Left lung (tissue), 10 donors: ENCODE data around the gene KRTAP9-6. TPM values are rescaled to one million over a fixed set of nuclear protein-coding genes. Genes with fewer than 3 reads are reported as not detected.
"Not testable (repeated sequence)": the region's sequence is repeated elsewhere in the genome, so short reads cannot be mapped to it uniquely, and the experiment has no call there.

Experiments used
- ATAC-seq: fragments of 200-7000 bp; cut with Tn5 transposase; one replicate; pipeline ENCODE4 v1.9.1; 2020; ENCODE audit warnings: moderate library complexity
- DNase-seq, 4 donors: peaks; one replicate each; pipeline ENCODE4 v3.0.0-alpha.2; 2013 to 2020
- H3K27ac ChIP-seq, 2 donors: fragments of 200-600 bp; sonication (generic) in 1 of 2; one replicate each; pipeline versions ENCODE4 v1.5.0 to v1.8.0; 2020 to 2021
- H3K27me3 ChIP-seq, 2 donors: fragments of 200-600 bp; sonication (generic) in 1 of 2; one replicate each; pipeline versions ENCODE4 v1.5.0 to v1.8.0; 2020 to 2021
- H3K36me3 ChIP-seq, 2 donors: fragments of 200-600 bp; sonication (generic) in 1 of 2; one replicate each; pipeline versions ENCODE4 v1.5.0 to v1.8.0; 2020 to 2021
- H3K4me1 ChIP-seq, 2 donors: fragments of 200-600 bp; one replicate each; pipeline ENCODE4 v1.8.0; 2021
- H3K4me3 ChIP-seq, 2 donors: fragments of 200-600 bp; sonication (generic) in 1 of 2; one replicate each; pipeline versions ENCODE4 v1.5.0 to v1.8.0; 2020 to 2021; ENCODE audit warnings: mild to moderate bottlenecking in 1 of 2
- H3K9me3 ChIP-seq, 2 donors: fragments of 200-600 bp; sonication (generic) in 1 of 2; one replicate each; pipeline versions ENCODE4 v1.5.0 to v1.8.0; 2020 to 2021
- CTCF ChIP-seq, 2 donors: fragments of 200-600 bp; sonication (generic) in 1 of 2; IDR thresholded peaks; one replicate each; pipeline versions ENCODE4 v1.5.0 to v1.8.0; 2021; ENCODE audit warnings: antibody characterized with exemption in 2 of 2
- intact Hi-C, 2 donors: fragments of 100-400 bp; cut with DNase I; formaldehyde crosslinking; loops; one replicate each; pipeline versions ENCODE4 v1.11.2 to v1.14.2; 2022
- polyA plus RNA-seq, 6 donors: library from polyadenylated mRNA; unstranded; fragments of 120-200 nt; gene quantifications; one replicate each; pipeline ENCODE4 v1.2.1, GENCODE V29; 2013; ENCODE audit not compliant: insufficient read length in 6 of 6
- total RNA-seq, 2 donors: library from RNA; stranded (reverse); fragmentation: NEBNext Ultra II Directional; extraction: Animal tissue kit (Norgen Biotek cat#: 25700); gene quantifications; one replicate each; pipeline ENCODE4 v1.2.1, GENCODE V29; 2021
- donor health status: DM: no; HTN: yes; CAD: no.
- donor health status: DM: no; HTN: no; CAD: no.

The KRTAP9-6 gene
- total and polyA plus RNA-seq, 8 donors: 0.13 to 0.25 (median 0.23) TPM; not detected in 5

GRCh38 chr17:41230094-41230493 lies 35.1 kb upstream of the KRTAP9-6 start:
- Histone ChIP-seq H3K27me3 (peaks cover 0 to 41% of the 10 kb centered on the region in 2 donors), H3K36me3 (no peaks in the 10 kb centered on the region), H3K4me1 (no peaks in the 10 kb centered on the region), H3K27ac (no peak overlapping the region), H3K4me3 (no peak overlapping the region), H3K9me3 (no peaks in the 10 kb centered on the region)
- TF ChIP-seq CTCF (IDR thresholded peaks at IDR 0.05): no peak
- DNase-seq: no peak
- no peak for ATAC-seq
- intact Hi-C loops: no loop called here

- Histone ChIP-seq H3K27me3 (peaks cover 0 to 28% of the 10 kb centered on the region in 2 donors), H3K9me3 (no peaks in the 10 kb centered on the region), H3K4me1 (no peaks in the 10 kb centered on the region), H3K27ac (no peak overlapping the region), H3K4me3 (no peak overlapping the region), H3K36me3 (no peaks in the 10 kb centered on the region)
- ATAC-seq (no peak), DNase-seq (no peak)
- no peak for TF ChIP-seq CTCF (IDR thresholded peaks at IDR 0.05)
- intact Hi-C loops: no loop called here
Observed at GRCh38 chr17:41231731-41232130, 33.4 kb upstream of the KRTAP9-6 start.

GRCh38 chr17:41232399-41233105 lies 32.6 kb upstream of the KRTAP9-6 start, which contains the start of gene KRTAP9-3:
KRTAP9-3 (plus strand) TSS chr17:41232449; CDS start chr17:41232502, 53 bp downstream.
- H3K4me1 ChIP-seq, H3K9me3 ChIP-seq, ATAC-seq, H3K36me3 ChIP-seq, intact Hi-C loops, H3K27ac ChIP-seq, H3K4me3 ChIP-seq: not testable (repeated sequence)
- peak in 1 of 4 donors; percentile 32 for DNase-seq
- H3K27me3 ChIP-seq: peaks cover 0 to 27% of the 10 kb centered on the region in 2 donors

- intact Hi-C loops, H3K36me3 ChIP-seq, H3K9me3 ChIP-seq, ATAC-seq, H3K4me1 ChIP-seq, H3K27ac ChIP-seq, H3K4me3 ChIP-seq, DNase-seq: not testable (repeated sequence)
- peaks cover 0 to 31% of the 10 kb centered on the region in 2 donors for H3K27me3 ChIP-seq
Observed at GRCh38 chr17:41237116-41237515, 28.1 kb upstream of the KRTAP9-6 start.

- H3K36me3 ChIP-seq, H3K4me1 ChIP-seq, H3K4me3 ChIP-seq, ATAC-seq, intact Hi-C loops, H3K9me3 ChIP-seq, H3K27ac ChIP-seq: not testable (repeated sequence)
- DNase-seq: peak in 1 of 4 donors; percentile 44
- H3K27me3 ChIP-seq: peaks cover 0 to 23% of the 10 kb centered on the region in 2 donors
Observed at GRCh38 chr17:41237949-41238437, 27.2 kb upstream of the KRTAP9-6 start, which contains the start of gene KRTAP9-8. KRTAP9-8 (plus strand) TSS chr17:41237999; CDS start chr17:41238052, 53 bp downstream.

- intact Hi-C loops, H3K4me1 ChIP-seq, H3K9me3 ChIP-seq, H3K27ac ChIP-seq, DNase-seq, H3K36me3 ChIP-seq, ATAC-seq, H3K27me3 ChIP-seq, H3K4me3 ChIP-seq: not testable (repeated sequence)
Observed at GRCh38 chr17:41246995-41247787, 18.0 kb upstream of the KRTAP9-6 start.

- H3K27ac ChIP-seq, H3K27me3 ChIP-seq, H3K4me1 ChIP-seq, DNase-seq, H3K4me3 ChIP-seq, intact Hi-C loops, ATAC-seq, H3K36me3 ChIP-seq, H3K9me3 ChIP-seq: not testable (repeated sequence)
Observed at GRCh38 chr17:41249637-41250240, 15.4 kb upstream of the KRTAP9-6 start, which contains the start of gene KRTAP9-4. KRTAP9-4 (plus strand) TSS chr17:41249687; CDS start chr17:41249721, 34 bp downstream.
